HG03064 (cell line): Measurements from ENCODE around the gene RAB26.
"Not testable (repeated sequence)": the region's sequence is repeated elsewhere in the genome, so short reads cannot be mapped to it uniquely, and the experiment has no call there.

Experiments
- ATAC-seq: cut with Tn5 transposase; IDR thresholded peaks from one replicate; pipeline ENCODE4 v1.9.1; 2021; ENCODE audit warnings: low read depth; ENCODE audit not compliant: unreplicated experiment

The RAB26 gene

DNA sequence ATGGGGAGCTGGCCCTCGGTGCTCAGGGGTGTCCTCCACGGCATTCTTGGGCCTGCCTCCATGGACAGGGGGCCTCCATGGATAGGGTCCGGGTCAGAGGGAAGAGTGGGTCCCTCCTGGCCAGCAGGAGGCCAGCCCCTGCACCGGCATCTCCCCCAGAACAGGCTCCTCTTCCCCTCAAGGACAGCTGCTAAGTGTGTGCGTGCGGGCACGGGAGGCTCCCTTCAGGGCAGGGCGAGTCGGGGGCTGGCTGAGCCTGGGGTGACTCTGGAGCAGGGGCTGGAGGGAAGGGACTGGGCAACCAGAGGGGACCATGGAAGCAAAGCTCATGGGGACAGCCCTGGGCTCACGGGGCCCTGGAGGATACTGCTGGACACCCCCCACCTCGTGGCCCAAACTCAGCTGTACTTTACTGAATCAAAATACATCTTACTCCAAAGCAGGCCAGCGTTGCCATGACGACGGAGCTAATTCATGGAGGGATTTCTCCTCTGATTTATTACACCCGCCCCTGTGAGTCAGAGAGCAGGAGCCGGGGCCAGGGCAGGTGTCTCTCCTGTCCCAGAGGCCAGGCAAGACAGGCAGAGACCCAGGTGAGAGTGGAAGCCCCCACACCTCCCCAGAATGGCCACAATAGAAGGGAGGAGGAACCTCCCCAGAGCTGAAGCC, 45.9 kb downstream of the RAB26 start:
- no peak for ATAC-seq

DNA sequence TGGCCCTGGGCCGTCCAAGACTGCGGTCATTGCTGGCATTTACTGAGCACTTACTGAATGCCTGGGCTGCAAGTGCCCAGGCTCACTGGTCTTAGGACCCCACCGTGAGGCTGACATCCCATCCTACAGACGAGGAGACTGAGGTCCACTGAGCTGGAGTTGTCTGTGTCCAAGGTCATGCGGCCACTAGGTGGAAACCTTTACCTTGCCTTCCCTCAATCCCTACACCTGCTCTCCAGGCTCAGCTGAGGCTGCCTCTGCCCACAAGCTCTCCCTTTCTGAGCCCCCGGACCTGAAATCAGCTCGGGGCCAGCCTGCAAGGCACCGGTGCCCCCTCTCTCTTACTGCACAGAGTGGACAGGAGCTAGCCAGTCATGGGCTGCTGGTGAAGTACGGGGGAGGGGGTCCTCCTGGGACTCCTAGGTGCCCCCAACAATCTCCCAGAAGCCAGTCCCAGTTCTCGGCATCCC, 46.5 kb downstream of the RAB26 start:
- no peak for ATAC-seq

DNA sequence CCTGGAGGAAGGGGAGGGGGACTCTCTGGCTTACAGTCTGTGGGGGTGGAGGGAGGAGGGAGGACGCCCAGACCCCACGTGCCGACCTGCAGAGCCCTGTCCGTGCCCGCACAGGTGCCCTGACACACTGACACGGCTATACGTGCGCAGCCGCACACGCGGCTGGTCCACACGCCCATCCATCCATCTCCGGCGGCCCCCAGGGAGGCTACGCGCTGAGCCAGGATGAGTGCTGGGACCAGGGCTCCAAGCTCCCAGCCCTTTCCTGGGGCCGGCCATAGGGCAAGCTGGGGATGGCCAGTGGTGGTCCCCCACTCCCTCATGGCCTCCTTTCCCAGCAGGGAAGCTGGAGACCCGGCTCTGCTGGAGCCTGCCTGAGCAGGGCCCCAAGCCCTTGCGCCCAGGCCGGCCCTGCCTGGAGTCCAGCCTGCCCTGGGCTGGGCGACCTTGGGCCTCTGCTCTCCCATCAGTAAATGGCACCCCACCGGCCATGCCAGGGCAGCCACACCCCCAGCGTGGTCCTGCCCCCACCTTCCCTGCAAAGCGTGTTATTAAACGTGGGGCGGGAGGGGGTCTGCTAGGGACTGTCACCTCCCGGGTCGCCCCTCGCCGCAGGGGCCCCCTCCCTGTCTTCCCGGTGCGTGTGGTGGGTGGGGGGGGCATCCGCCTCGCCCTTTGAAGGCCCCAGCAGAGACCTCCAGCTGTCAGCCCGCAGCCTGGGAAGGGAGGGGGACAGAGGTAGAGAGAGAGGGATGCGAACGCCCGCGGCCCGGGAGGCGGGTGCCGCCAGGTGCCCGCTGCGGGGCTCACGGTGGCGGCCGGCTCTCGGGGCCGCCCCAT, 47.1 kb downstream of the RAB26 start:
- no peak for ATAC-seq

DNA sequence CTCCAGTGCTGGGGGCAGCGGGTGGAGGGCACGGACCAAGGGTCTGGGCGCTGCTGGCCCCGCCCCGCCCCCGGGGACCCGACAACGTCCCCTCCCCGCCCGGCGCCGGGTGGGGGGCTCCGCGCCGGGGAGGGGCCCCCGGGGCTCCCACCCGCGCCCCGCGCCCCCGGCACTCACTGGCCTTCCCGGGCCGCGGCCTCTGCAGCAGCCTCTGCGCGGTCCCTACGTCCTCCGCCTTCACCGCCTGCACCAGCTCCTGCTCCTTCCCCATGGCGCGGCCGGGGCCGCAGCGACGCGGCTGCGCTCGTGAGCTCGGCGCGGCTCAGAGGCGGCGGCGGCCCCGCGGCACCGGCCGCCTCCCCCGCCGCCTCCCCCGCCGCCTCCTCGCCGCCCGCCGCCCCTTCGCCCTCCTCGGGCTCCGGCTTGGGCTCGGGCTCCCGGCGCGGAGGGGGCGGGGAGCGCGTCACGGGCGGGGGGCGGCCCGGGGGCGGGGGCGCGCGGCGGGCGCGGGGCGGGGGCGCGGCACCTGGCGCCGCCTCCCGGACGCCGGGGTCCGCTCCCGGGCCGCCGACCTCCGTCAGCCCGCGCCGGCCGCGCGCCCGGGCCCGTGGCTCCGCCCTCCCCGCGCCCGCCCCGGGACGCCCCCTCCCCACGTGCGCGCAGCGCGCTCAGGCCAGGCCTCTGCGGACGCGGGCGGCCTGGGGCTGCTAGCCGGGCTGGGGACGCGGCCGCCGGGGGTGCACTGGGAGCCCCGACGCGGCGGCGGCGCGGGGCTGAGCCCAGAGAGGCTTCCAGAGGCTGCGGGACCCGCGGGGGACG, 47.9 kb downstream of the RAB26 start, which contains the start of gene CASKIN1:
TSS of gene CASKIN1 (minus strand) at position 444 of the 819 bp plus-strand sequence. CDS start at position 271, 173 bp downstream.
- no peak for ATAC-seq

DNA sequence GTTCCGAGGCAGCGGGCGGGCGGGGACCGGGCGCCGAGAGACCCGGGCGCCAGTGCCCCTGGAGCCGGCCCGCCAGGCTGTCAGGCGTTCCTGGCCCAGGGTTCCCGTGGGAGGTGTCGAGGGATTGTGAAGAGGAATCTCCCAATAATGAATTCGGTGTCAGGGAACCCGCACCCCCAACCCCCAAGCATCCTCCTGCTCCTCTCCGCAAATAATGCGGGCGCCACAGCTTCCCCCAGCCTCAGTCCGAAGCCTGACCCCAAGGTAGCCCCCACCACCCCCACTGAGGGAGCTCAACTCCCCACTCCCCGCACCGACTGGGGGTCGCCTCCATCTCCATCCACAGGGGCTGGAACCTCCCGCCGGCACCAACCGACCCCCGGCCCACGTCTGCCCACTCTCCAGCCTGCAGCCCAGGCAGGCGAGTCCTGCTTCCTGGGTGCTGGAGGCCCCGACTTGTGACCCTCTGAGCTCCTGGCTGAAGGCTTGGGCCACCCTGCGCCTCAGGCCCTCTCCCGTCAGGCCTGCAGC, 48.6 kb downstream of the RAB26 start:
- no peak for ATAC-seq

DNA sequence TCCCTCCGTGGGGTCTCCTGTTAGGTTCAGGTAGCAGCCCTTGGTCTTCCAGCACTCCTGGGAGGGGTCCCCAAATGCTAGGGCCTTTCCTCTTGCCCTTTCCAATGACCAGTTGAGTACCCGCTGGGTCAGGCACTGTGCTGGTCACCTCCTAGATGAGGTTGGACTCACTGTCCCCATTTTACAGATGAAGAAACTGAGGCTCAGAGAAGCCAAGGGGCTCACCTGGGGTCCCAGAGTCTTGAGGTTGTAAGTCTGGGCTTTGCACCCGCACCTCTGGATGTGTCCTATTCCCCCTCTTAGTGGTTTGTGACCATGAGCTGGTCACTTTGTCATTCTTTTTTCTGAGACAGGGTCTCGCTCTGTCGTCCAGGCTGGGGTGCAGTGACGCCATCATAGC, 49.3 kb downstream of the RAB26 start:
- no peak for ATAC-seq

DNA sequence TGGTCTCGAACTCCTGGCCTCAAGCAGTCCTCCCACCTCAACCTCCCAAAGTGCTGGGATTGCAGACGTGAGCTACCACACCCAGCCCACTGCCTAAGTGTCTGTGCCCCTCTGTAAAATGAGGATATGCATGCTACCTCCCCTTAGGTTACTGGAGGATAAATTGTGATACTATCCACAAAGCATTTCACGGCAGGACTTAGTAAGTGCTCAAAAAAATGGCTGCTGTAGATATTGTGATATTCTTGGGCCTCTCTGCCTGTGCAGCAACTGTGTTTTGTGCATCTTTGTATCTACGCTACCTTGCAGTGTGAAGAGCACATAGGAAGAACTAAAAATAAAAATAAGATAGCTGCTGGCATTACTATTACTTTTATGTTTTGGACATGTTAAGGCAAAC, 49.9 kb downstream of the RAB26 start:
- no peak for ATAC-seq

DNA sequence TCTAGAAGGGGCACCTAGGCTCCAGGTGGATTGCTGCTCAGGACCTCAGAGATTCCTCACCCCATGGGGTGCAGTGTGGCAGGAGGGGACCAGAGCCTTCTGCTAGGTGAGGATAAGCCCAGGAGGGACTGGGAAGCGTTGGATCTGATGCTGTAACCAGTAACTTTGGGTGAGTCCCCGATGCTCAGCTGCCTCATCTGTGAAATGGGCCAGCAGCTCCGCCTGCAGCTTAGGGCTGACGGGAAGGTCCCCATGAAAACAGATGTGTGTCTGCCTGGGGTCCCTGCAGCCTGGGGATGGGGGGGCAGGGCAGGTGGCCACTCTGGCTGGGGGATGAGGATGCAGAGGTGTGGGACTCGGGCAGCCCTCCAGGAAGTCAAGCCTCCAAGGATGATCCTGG, 50.7 kb downstream of the RAB26 start:
- ATAC-seq, result no peak

DNA sequence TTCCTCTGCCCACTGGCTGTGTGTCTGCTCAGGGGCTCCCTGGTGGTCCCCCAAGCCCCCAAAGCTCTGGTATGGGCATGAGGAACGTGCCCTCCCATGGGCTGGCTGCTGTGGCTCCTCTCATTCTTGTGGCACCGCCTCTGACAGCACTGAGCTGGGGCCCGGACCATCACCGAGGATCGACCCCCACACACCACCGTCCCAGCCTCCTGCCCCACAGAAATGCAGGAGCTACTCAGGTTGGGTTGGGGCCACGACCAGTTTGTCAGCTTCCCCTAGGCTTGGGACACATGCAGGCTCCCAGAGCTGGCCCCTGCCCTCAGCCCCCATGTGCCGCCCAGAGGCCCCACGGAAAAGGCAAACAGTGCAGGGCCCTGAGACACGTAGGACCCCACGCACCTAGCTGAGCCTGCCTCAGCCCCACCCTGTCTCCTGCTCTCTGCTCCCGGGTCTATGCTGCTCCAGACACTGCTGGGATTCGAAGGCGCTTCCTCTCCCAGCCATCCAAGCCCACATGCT, 51.3 kb downstream of the RAB26 start:
- no peak for ATAC-seq

DNA sequence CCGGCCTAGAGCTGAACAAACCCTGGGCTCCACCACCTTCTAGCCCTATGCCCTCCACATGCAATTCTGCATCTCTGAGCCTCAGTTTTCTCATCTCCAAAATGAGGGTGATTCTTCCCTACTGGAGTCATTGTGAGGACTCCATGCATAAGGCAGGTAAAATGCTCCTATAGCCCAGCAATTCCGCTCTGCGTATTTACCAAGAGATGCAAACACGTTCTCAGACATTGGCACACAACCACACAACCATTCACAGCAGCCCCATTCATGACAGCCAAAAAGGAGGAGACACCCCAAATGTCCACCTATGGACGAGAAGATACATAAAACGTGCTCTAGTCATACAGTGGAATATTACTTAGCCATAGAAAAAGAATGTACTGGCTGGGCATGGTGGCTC, 51.9 kb downstream of the RAB26 start:
- no peak for ATAC-seq

DNA sequence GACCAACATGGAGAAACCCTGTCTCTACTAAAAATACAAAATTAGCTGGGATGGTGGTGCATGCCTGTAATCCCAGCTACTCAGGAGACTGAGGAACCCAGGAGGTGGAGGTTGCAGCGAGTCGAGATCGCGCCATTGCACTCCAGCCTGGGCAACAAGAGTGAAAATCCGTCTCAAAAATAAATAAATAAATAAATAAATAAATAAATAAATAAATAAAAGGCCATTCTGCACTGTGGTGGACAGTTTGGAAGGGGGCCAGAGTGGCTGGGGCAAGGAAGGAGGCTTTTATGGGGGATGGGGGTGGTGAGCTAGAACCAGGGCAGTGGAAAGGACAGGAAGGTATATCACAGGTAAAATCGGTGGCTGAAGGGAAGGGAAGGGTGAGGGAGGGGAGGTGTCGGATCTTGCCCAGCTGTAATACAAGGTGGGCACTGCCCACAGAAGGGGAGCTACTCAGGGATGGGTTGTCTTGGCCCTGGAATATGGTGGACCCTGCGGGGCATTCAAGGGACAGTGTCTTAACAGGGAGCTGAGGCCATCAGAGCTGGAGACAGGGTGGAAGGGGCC, 54.8 kb downstream of the RAB26 start:
- not testable (repeated sequence) for ATAC-seq
